ENCODE measurements around the gene ADGRA3. TPM values are rescaled to one million over a fixed set of nuclear protein-coding genes. Genes with fewer than 3 reads are reported as not detected.
A peak's percentile ranks its signal among the peaks of the same experiment; 100 is the strongest.

ADGRA3 gene
- total RNA-seq, 1 donor from 2014 or later = 23.1 TPM

- peaks cover 31% of the 10 kb centered on the region for H3K4me1 Mint-ChIP-seq
- intact Hi-C loops (cut with micrococcal nuclease) = loop anchor here (1.0 to 10.0 kb wide), 5 partner anchors 14 to 173 kb away; no protein-coding TSS in a partner anchor
- peaks cover 2% of the 10 kb centered on the region for H3K36me3 Mint-ChIP-seq (ENCODE audit: low read depth)
These were observed 14.2 kb downstream of the ADGRA3 start for GRCh38 chr4:22501715-22502095.

DNA sequence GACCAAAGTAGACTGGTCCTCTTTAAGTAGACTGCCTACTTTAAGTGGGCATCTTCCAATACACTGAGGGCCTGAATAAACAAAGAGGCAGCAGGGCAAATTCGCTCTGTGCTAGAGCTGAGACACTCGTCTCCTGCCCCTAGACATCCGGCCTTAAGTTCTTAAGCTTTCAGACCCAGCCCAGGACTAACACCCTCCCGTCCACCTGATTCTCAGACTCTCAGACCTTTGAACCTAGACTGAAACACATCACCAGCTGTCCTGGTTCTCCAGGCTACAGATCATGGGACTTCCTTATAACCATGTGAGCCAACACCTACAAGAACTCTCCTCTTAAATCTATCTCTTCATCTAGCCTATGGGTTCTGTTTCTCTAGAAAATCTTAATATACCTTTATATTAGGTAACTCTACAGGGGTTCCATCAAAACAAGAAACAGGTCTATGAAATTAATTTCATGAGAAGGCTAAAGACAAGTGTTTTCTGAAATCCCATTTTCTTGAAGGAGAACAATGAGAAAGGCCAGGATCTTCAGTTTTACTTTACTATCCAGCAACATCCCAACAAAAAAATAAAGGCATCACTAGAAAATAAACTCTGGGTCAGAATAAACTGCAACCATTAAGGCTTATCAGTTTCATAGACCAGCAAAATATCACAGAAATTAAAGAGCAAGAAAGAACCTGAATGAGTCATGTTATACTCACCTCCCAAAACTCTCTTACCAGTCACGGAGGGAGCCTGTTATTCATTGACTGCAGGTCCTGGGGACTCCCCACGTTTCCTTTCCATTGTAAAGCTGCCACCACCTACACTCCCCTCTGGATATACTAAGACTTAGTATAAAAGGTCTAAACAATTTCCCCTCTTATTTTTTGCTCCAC is 14.8 kb downstream of the ADGRA3 start:
- Mint-ChIP-seq H3K36me3 (ENCODE audit: low read depth) (peaks cover 2% of the 10 kb centered on the region), H3K27me3 (no peaks in the 10 kb centered on the region), H3K4me1 (peaks cover 26% of the 10 kb centered on the region), H3K27ac (no peak overlapping the region), H3K4me3 (peak overlapping the region; percentile 56), H3K9me3 (no peaks in the 10 kb centered on the region)
- no peak for DNase-seq
- intact Hi-C loops (cut with micrococcal nuclease) = loop anchor here (1.0 to 10.0 kb wide), 5 partner anchors 14 to 174 kb away; no protein-coding TSS in a partner anchor

More at GRCh38 chr4:22501715-22502095, 14.2 kb downstream of the ADGRA3 start:
- DNase-seq = no peak
- Mint-ChIP-seq H3K4me3 (peak overlapping the region; percentile 56), H3K27me3 (no peaks in the 10 kb centered on the region), H3K9me3 (no peaks in the 10 kb centered on the region), H3K27ac (no peak overlapping the region)

- H3K9me3 Mint-ChIP-seq = no peaks in the 10 kb centered on the region
- H3K36me3 Mint-ChIP-seq (ENCODE audit: low read depth) = peaks cover 2% of the 10 kb centered on the region
- peak overlapping the region; percentile 45 for H3K27ac Mint-ChIP-seq
- intact Hi-C loops (cut with micrococcal nuclease) = loop anchor here (2.0 to 10.0 kb wide), 3 partner anchors 17 to 175 kb away; no protein-coding TSS in a partner anchor
- H3K27me3 Mint-ChIP-seq = no peaks in the 10 kb centered on the region
- DNase-seq = no peak
- H3K4me1 Mint-ChIP-seq = peaks cover 20% of the 10 kb centered on the region
- no peak overlapping the region for H3K4me3 Mint-ChIP-seq
These were observed 15.7 kb downstream of the ADGRA3 start for GRCh38 chr4:22500128-22500611.

DNA sequence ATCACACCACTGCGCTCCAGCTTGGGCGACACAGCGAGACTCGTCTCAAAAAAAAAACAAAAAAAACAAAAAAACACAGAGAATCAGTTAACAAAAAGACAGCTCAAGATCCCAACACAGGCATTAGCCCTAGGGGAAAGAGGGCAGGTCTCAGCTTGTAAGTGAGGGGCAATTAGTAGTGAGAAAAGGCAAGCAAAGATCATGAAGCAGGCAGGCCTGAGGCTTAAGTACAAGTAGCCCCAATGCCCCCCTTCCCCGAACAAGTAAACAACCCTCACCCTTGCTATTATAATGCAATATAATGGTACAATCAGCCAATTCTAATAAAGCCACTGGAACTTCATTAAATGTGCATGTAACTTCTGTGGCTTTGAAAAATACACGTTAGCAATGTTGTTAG is 17.0 kb downstream of the ADGRA3 start:
- Mint-ChIP-seq H3K27me3 (no peaks in the 10 kb centered on the region), H3K4me3 (no peak overlapping the region), H3K9me3 (no peaks in the 10 kb centered on the region), H3K27ac (no peak overlapping the region), H3K36me3 (ENCODE audit: low read depth) (peaks cover 4% of the 10 kb centered on the region), H3K4me1 (peaks cover 20% of the 10 kb centered on the region)
- no peak for DNase-seq
- intact Hi-C loops (cut with micrococcal nuclease) = no loop called here

DNA sequence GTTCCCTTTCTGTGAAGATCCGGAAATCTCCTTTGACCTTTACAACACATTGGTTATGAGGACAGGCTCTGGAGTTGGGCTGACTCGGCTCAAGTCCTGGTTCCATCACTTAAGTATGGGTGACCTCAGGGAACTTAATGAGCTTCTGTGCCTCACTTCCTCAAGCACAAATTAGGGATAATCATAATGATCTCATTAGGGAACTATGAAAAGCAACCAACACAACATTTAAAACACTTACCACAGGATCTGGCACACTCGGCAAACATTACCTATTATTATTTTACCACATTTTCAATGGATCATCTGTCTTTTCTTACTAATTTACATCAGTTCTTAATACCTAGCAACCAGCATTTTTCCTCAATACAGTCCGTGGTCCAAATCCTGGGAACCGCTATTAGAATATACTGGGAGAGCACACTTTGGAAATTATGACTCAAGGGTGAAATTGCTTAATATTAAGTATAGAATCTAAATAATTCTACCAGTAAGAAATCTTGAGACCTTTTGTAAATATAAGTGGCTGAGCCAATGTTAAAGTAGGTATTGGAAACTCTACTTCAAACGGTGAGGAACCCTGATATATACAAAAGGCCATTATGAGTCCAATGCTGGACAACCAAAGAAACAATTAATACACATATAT is 19.6 kb downstream of the ADGRA3 start:
- Mint-ChIP-seq H3K36me3 (ENCODE audit: low read depth) (peaks cover 4% of the 10 kb centered on the region), H3K4me1 (peaks cover 13% of the 10 kb centered on the region), H3K9me3 (no peaks in the 10 kb centered on the region), H3K27me3 (no peaks in the 10 kb centered on the region), H3K27ac (no peak overlapping the region), H3K4me3 (no peak overlapping the region)
- no peak for DNase-seq
- intact Hi-C loops (cut with micrococcal nuclease) = no loop called here

GRCh38 chr4:22493523-22493922 is 22.3 kb downstream of the ADGRA3 start:
- H3K36me3 Mint-ChIP-seq (ENCODE audit: low read depth) = peaks cover 2% of the 10 kb centered on the region
- H3K27ac Mint-ChIP-seq = no peak overlapping the region
- no peaks in the 10 kb centered on the region for H3K9me3 Mint-ChIP-seq
- intact Hi-C loops (cut with micrococcal nuclease) = no loop called here
- H3K27me3 Mint-ChIP-seq = no peaks in the 10 kb centered on the region
- DNase-seq = no peak
- no peaks in the 10 kb centered on the region for H3K4me1 Mint-ChIP-seq
- H3K4me3 Mint-ChIP-seq = no peak overlapping the region

GRCh38 chr4:22492987-22493386 is 22.9 kb downstream of the ADGRA3 start:
- Mint-ChIP-seq H3K4me3 (no peak overlapping the region), H3K4me1 (no peaks in the 10 kb centered on the region), H3K27ac (no peak overlapping the region), H3K27me3 (no peaks in the 10 kb centered on the region), H3K9me3 (no peaks in the 10 kb centered on the region), H3K36me3 (ENCODE audit: low read depth) (peaks cover 2% of the 10 kb centered on the region)
- DNase-seq = no peak
- intact Hi-C loops (cut with micrococcal nuclease) = no loop called here

- Mint-ChIP-seq H3K9me3 (no peaks in the 10 kb centered on the region), H3K36me3 (ENCODE audit: low read depth) (peaks cover 2% of the 10 kb centered on the region), H3K27me3 (no peaks in the 10 kb centered on the region), H3K4me3 (no peak overlapping the region), H3K4me1 (no peaks in the 10 kb centered on the region), H3K27ac (no peak overlapping the region)
- DNase-seq = no peak
- intact Hi-C loops (cut with micrococcal nuclease) = no loop called here
These were observed 23.9 kb downstream of the ADGRA3 start for GRCh38 chr4:22491939-22492338.

GRCh38 chr4:22490718-22491315 is 25.0 kb downstream of the ADGRA3 start:
- H3K9me3 Mint-ChIP-seq = no peaks in the 10 kb centered on the region
- H3K27me3 Mint-ChIP-seq = no peaks in the 10 kb centered on the region
- intact Hi-C loops (cut with micrococcal nuclease) = no loop called here
- no peak overlapping the region for H3K4me3 Mint-ChIP-seq
- peaks cover 2% of the 10 kb centered on the region for H3K36me3 Mint-ChIP-seq (ENCODE audit: low read depth)
- DNase-seq = no peak
- no peak overlapping the region for H3K27ac Mint-ChIP-seq
- no peaks in the 10 kb centered on the region for H3K4me1 Mint-ChIP-seq

- intact Hi-C loops (cut with micrococcal nuclease) = no loop called here
- H3K27ac Mint-ChIP-seq = no peak overlapping the region
- no peaks in the 10 kb centered on the region for H3K27me3 Mint-ChIP-seq
- no peak for DNase-seq
- H3K4me1 Mint-ChIP-seq = peaks cover 11% of the 10 kb centered on the region
- H3K36me3 Mint-ChIP-seq (ENCODE audit: low read depth) = peaks cover 2% of the 10 kb centered on the region
- H3K9me3 Mint-ChIP-seq = no peaks in the 10 kb centered on the region
- H3K4me3 Mint-ChIP-seq = no peak overlapping the region
These were observed 27.8 kb downstream of the ADGRA3 start for GRCh38 chr4:22488106-22488505.

GRCh38 chr4:22487328-22487727 is 28.5 kb downstream of the ADGRA3 start:
- Mint-ChIP-seq H3K27me3 (no peaks in the 10 kb centered on the region), H3K4me1 (peaks cover 13% of the 10 kb centered on the region), H3K9me3 (no peaks in the 10 kb centered on the region), H3K36me3 (ENCODE audit: low read depth) (peaks cover 4% of the 10 kb centered on the region), H3K27ac (no peak overlapping the region), H3K4me3 (no peak overlapping the region)
- intact Hi-C loops (cut with micrococcal nuclease) = no loop called here
- no peak for DNase-seq

- Mint-ChIP-seq H3K27ac (no peak overlapping the region), H3K9me3 (no peaks in the 10 kb centered on the region), H3K4me1 (peaks cover 13% of the 10 kb centered on the region), H3K27me3 (no peaks in the 10 kb centered on the region), H3K36me3 (ENCODE audit: low read depth) (peaks cover 4% of the 10 kb centered on the region), H3K4me3 (no peak overlapping the region)
- intact Hi-C loops (cut with micrococcal nuclease) = no loop called here
- DNase-seq = no peak
These were observed 29.6 kb downstream of the ADGRA3 start for GRCh38 chr4:22486276-22486675.

DNA sequence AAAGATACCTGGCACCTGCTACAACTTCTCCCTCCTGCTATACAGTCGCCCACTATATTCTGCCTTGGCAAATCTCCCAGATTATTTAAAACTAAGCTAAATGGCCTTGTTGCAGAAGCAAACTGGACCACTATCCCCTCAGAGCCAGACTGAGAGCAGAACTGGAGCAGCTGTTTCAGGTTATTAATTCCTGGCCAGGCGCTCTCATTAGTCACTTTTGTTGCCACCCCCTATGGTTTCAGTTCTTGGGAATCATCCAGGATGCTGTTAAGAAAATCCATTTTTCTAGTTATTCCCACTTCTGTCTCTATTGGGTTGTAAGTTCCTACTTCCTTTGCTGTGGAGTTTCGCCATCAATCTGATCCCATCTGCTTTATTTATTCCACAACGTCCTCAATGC is 30.1 kb downstream of the ADGRA3 start:
- H3K27me3 Mint-ChIP-seq = no peaks in the 10 kb centered on the region
- no peak overlapping the region for H3K27ac Mint-ChIP-seq
- intact Hi-C loops (cut with micrococcal nuclease) = no loop called here
- H3K9me3 Mint-ChIP-seq = no peaks in the 10 kb centered on the region
- peaks cover 4% of the 10 kb centered on the region for H3K36me3 Mint-ChIP-seq (ENCODE audit: low read depth)
- H3K4me1 Mint-ChIP-seq = peaks cover 15% of the 10 kb centered on the region
- DNase-seq = no peak
- no peak overlapping the region for H3K4me3 Mint-ChIP-seq

DNA sequence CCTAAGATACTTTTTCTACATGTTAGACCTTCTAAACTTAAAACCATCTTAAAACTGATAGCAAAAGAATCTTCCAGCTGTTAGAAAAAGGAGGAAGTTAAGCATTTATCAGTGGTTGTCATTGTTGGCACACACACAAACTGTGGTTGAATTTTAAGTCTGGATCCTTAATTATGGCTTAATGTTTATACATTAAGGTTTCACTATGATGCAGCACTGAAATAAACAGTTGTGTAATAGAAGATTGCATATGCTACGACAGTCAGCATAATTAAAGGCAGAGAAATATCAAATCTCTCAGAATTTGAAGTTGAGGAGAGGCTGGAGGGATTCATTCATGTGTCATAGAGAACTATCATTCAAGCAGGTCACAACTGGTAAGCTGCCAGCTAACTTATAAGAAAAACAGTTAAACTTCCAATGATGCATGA is 32.3 kb downstream of the ADGRA3 start:
- Mint-ChIP-seq H3K4me3 (no peak overlapping the region), H3K4me1 (peaks cover 20% of the 10 kb centered on the region), H3K27ac (no peak overlapping the region), H3K9me3 (peaks cover 7% of the 10 kb centered on the region), H3K27me3 (no peaks in the 10 kb centered on the region), H3K36me3 (ENCODE audit: low read depth) (peaks cover 6% of the 10 kb centered on the region)
- no peak for DNase-seq
- intact Hi-C loops (cut with micrococcal nuclease) = loop anchor here (2.0 to 5.0 kb wide), 2 partner anchors 17 to 34 kb away; partner anchors contain the start of gene ADGRA3

Measured in activated CD4-positive, alpha-beta T cell treated with anti-CD3 and anti-CD28 coated beads, Interleukin-2, amount 10 ng/mL, durations not matched to agents 24 days and 14 days (primary cell).